OCI-LY7 (cell line): Measurements from ENCODE around the gene BIRC5. TPM values are rescaled to one million over a fixed set of nuclear protein-coding genes. Genes with fewer than 3 reads are reported as not detected.
A peak's percentile ranks its signal among the peaks of the same experiment; 100 is the strongest.

ENCODE experiments used
- BruUV-seq: library from RNA; stranded (reverse); fragments of 400-500 nt; replicated peaks from 2 replicates; lab custom pipeline; 2021; lab: Mats Ljungman, UMichigan
- CTCF ChIA-PET: fragments of 300-600 bp; sonication (Branson Sonifier 250); formaldehyde crosslinking; loops from one replicate; lab custom pipeline; 2022; ENCODE audit warnings: antibody characterized with exemption; ENCODE audit not compliant: unreplicated experiment; lab: Charles Lee
- POLR2A ChIA-PET: fragments of 300-600 bp; sonication (Branson Sonifier 250); formaldehyde crosslinking; loops from one replicate; lab custom pipeline; 2022; ENCODE audit warnings: antibody characterized with exemption; lab: Charles Lee
- DNase-seq: peaks from one replicate; pipeline ENCODE4 v3.0.0-alpha.2; 2015; ENCODE audit warnings: low spot score
- H2AFZ ChIP-seq: fragments of 200-600 bp; sonication (generic), shearing (Covaris generic); 2 replicates; pipeline ENCODE4 v1.6.1; 2014; ENCODE audit warnings: mild to moderate bottlenecking, antibody characterized with exemption, low read length, moderate library complexity
- H3K27ac ChIP-seq: fragments of 200-600 bp; sonication (generic); 2 replicates; pipeline ENCODE4 v1.5.1; 2014; ENCODE audit warnings: mixed run types, low read depth, mild to moderate bottlenecking, moderate library complexity, low read length, inconsistent platforms; ENCODE audit not compliant: poor library complexity, severe bottlenecking
- H3K36me3 ChIP-seq: fragments of 200-600 bp; sonication (generic); 2 replicates; pipeline ENCODE4 v1.6.1; 2014; ENCODE audit warnings: mild to moderate bottlenecking, antibody characterized with exemption, low read length, moderate library complexity, mixed read lengths; ENCODE audit not compliant: insufficient read depth
- H3K4me1 ChIP-seq: fragments of 200-600 bp; sonication (generic); 2 replicates; pipeline ENCODE4 v1.5.1; 2014; ENCODE audit warnings: mild to moderate bottlenecking, low read length; ENCODE audit not compliant: insufficient read depth, poor library complexity, severe bottlenecking
- H3K4me2 ChIP-seq: fragments of 200-600 bp; sonication (generic); 2 replicates; pipeline ENCODE4 v1.6.1; 2014; ENCODE audit warnings: mild to moderate bottlenecking, low read length
- H3K4me3 ChIP-seq: fragments of 200-600 bp; sonication (generic); 2 replicates; pipeline ENCODE4 v1.5.1; 2014; ENCODE audit warnings: mild to moderate bottlenecking, low read depth, low read length; ENCODE audit not compliant: poor library complexity, severe bottlenecking
- H3K79me2 ChIP-seq: fragments of 200-600 bp; sonication (generic); 2 replicates; pipeline ENCODE4 v1.6.1; 2016; ENCODE audit warnings: low read depth, mild to moderate bottlenecking, low read length, moderate library complexity, mixed read lengths; ENCODE audit not compliant: insufficient read depth
- H3K9me2 ChIP-seq: fragments of 200-600 bp; sonication (generic); 2 replicates; pipeline ENCODE4 v1.6.1; 2016; ENCODE audit warnings: mild to moderate bottlenecking, low read length, mixed read lengths; ENCODE audit not compliant: insufficient read depth
- H3K9me3 ChIP-seq: fragments of 200-600 bp; sonication (generic); 2 replicates; pipeline ENCODE4 v1.6.1; 2014; ENCODE audit warnings: mild to moderate bottlenecking, mixed run types, low read length, mixed read lengths
- H4K20me1 ChIP-seq: fragments of 200-600 bp; sonication (generic); 2 replicates; pipeline ENCODE4 v1.6.1; 2014; ENCODE audit warnings: mild to moderate bottlenecking, antibody characterized with exemption, low read length, moderate library complexity, mixed read lengths; ENCODE audit not compliant: insufficient read depth
- EZH2phosphoT487 ChIP-seq: fragments of 200-600 bp; sonication (generic); IDR thresholded peaks from 2 replicates; pipeline ENCODE4 v1.6.1; 2018; ENCODE audit warnings: low read depth, borderline replicate concordance, mild to moderate bottlenecking, mixed run types, antibody characterized with exemption, low read length, moderate library complexity, mixed read lengths
- intact Hi-C: fragments of 100-400 bp; cut with micrococcal nuclease; formaldehyde crosslinking; loops from one replicate; pipeline ENCODE4 v1.10.0; 2022; ENCODE audit not compliant: unreplicated experiment
- total RNA-seq, 2 experiments: library from RNA; depleted of rRNA in 1 of 2; stranded (reverse); fragments of >200 nt in 1 of 2; shearing (Covaris generic) in 1 of 2; gene quantifications; 2 replicates each; pipeline ENCODE4 v1.2.3, GENCODE V29; 2014 to 2022
- TF ChIP-seq, protein P1 (sequence below): fragments of 200-600 bp; sonication (generic); conservative IDR thresholded peaks from 2 replicates; pipeline ENCODE4 v1.5.1; 2014; ENCODE audit warnings: mild to moderate bottlenecking, antibody characterized with exemption, low read length, moderate library complexity, mixed read lengths

Gene BIRC5
- total RNA-seq, 2 experiments from 2014 or later = 184 to 266 TPM

DNA sequence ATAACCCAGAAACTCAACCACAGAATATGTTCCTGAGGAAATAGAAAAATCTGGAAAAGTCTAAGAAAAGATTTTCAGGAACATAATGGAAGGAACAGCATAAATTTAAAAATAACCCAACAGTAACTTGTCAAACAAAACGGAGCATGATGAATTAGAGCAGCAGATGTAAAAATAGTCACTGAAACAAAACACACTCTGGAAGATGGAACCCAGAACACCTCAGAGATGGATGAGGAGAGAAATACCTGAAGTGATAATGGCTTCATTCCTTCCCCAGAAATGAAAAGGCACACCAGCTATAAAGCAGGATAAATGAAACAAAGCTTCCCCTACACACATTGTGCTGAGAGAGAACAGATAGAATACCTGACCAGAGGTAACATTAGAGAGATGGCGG, 33.5 kb upstream of the BIRC5 start:
- peaks cover 48% of the 10 kb centered on the region for H3K4me1 ChIP-seq
- intact Hi-C loops = no loop called here
- no peaks in the 10 kb centered on the region for H3K9me3 ChIP-seq
- peaks cover 6% of the 10 kb centered on the region; the same call in 1 of the 2 replicates for H3K79me2 ChIP-seq
- no TSS peak for BruUV-seq
- ChIA-PET POLR2A (interaction anchor here (0.5 to 1.4 kb wide), 3 partner anchors 9 to 13 kb away, joined by 3 to 5 read pairs (median 5); no protein-coding TSS in a partner anchor), CTCF (no interaction called here)
- TF ChIP-seq, protein P1, sequence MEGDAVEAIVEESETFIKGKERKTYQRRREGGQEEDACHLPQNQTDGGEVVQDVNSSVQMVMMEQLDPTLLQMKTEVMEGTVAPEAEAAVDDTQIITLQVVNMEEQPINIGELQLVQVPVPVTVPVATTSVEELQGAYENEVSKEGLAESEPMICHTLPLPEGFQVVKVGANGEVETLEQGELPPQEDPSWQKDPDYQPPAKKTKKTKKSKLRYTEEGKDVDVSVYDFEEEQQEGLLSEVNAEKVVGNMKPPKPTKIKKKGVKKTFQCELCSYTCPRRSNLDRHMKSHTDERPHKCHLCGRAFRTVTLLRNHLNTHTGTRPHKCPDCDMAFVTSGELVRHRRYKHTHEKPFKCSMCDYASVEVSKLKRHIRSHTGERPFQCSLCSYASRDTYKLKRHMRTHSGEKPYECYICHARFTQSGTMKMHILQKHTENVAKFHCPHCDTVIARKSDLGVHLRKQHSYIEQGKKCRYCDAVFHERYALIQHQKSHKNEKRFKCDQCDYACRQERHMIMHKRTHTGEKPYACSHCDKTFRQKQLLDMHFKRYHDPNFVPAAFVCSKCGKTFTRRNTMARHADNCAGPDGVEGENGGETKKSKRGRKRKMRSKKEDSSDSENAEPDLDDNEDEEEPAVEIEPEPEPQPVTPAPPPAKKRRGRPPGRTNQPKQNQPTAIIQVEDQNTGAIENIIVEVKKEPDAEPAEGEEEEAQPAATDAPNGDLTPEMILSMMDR = no peak
- TF ChIP-seq EZH2phosphoT487 = no peak
- H3K9me2 ChIP-seq = no peaks in the 10 kb centered on the region
- no peak overlapping the region for H3K27ac ChIP-seq
- H3K4me2 ChIP-seq = peak overlapping the region; percentile 4; the same call in 1 of the 2 replicates
- H2AFZ ChIP-seq = no peak overlapping the region
- no peak for DNase-seq
- H4K20me1 ChIP-seq = peaks cover 1% of the 10 kb centered on the region; the same call in 1 of the 2 replicates
- no peak overlapping the region for H3K4me3 ChIP-seq
- peaks cover 58% of the 10 kb centered on the region for H3K36me3 ChIP-seq

DNA sequence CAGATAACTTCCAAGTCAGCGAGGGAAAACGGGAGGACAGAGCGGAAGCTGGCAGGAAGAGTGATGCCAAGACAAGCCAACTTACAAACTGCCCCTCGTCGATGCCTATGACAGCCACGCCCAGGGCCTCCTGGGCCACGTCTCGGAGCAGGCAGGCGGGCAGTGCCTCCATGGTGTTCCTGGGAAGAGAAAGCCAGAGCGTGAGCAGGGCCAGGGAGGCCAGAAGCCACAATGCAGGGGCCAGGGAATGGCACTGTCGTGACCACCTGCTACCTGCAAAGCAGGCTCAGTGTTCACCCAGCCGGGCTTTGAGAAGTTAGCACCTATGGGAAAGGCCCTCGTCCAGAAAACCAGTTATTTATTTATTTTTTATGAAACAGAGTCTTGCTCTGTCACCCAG, 31.5 kb upstream of the BIRC5 start:
- DNase-seq = no peak
- TF ChIP-seq, protein P1 = no peak
- no peak for TF ChIP-seq EZH2phosphoT487
- H3K36me3 ChIP-seq = peaks cover 58% of the 10 kb centered on the region
- intact Hi-C loops = no loop called here
- H3K9me2 ChIP-seq = no peaks in the 10 kb centered on the region
- ChIA-PET POLR2A (interaction anchor here (0.7 to 1.4 kb wide), 3 partner anchors 10 to 298 kb away, joined by 3 to 6 read pairs (median 6); no protein-coding TSS in a partner anchor), CTCF (no interaction called here)
- no peak overlapping the region for H2AFZ ChIP-seq
- peaks cover 46% of the 10 kb centered on the region for H3K4me1 ChIP-seq
- H3K9me3 ChIP-seq = no peaks in the 10 kb centered on the region
- H4K20me1 ChIP-seq = peaks cover 3% of the 10 kb centered on the region; the same call in 1 of the 2 replicates
- H3K27ac ChIP-seq = no peak overlapping the region
- no TSS peak for BruUV-seq
- peaks cover 18% of the 10 kb centered on the region for H3K79me2 ChIP-seq
- H3K4me3 ChIP-seq = no peak overlapping the region
- no peak overlapping the region for H3K4me2 ChIP-seq

DNA sequence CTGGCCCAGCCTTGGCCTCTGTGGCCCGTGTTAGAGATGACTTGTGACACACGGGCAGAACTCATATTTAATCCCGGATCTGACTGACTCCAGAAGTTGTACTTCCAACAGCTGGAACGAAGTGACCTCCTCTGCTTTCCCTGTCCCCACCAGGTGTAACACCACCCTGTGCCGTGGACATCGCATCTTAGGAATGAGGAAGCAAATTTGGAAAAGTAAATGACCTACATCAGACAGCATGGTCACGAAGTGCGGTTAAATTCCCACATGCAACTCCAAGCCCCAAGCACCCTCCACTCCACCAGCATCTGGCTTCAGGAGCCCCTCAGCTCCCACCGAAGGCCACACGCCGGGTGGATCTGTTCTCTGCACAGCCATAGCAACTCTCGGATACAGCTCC, 30.1 kb upstream of the BIRC5 start:
- Histone ChIP-seq H3K4me2 (peak overlapping the region; percentile 84), H3K4me1 (peaks cover 49% of the 10 kb centered on the region), H3K4me3 (no peak overlapping the region), H3K9me2 (no peaks in the 10 kb centered on the region), H2AFZ (no peak overlapping the region), H3K79me2 (peaks cover 32% of the 10 kb centered on the region), H3K27ac (no peak overlapping the region), H4K20me1 (peaks cover 3% of the 10 kb centered on the region; the same call in 1 of the 2 replicates), H3K36me3 (peaks cover 48% of the 10 kb centered on the region), H3K9me3 (no peaks in the 10 kb centered on the region)
- no TSS peak for BruUV-seq
- intact Hi-C loops = no loop called here
- TF ChIP-seq, protein P1 = no peak
- no peak for DNase-seq
- ChIA-PET CTCF (interaction anchor here (0.5 to 0.6 kb wide), 2 partner anchors 9 to 86 kb away, joined by 3 read pairs; no protein-coding TSS in a partner anchor), POLR2A (no interaction called here)
